GM23338 (cell line): ENCODE results near the gene ERO1B.
"Not testable (repeated sequence)": the region's sequence is repeated elsewhere in the genome, so short reads cannot be mapped to it uniquely, and the experiment has no call there.

ENCODE experiments used
- EZH2 ChIP-seq: fragments of 200-600 bp; sonication (generic); IDR thresholded peaks from one replicate; pipeline ENCODE4 v1.8.0; 2017; ENCODE audit warnings: antibody characterized with exemption, mild to moderate bottlenecking, low read depth; ENCODE audit not compliant: unreplicated experiment
- JUNB ChIP-seq: IDR thresholded peaks from one replicate; pipeline ENCODE4 v1.6.1; 2016; ENCODE audit warnings: antibody characterized with exemption; ENCODE audit not compliant: unreplicated experiment
- NANOG ChIP-seq: IDR thresholded peaks from 2 replicates; pipeline ENCODE4 v1.6.1; 2016; ENCODE audit warnings: antibody characterized with exemption, borderline replicate concordance
- TF ChIP-seq, protein P1 (sequence below): IDR thresholded peaks from 2 replicates; pipeline ENCODE4 v1.6.1; 2016; ENCODE audit warnings: antibody characterized with exemption
- TF ChIP-seq, protein P2 (sequence below), 2 experiments: fragments of 200-600 bp in 1 of 2; sonication (generic) in 1 of 2; conservative IDR thresholded peaks; 2 replicates each; pipeline versions ENCODE4 v1.5.1 to v1.6.1; 2016 to 2017; ENCODE audit warnings: antibody characterized with exemption in 2 of 2, low read depth in 2 of 2, mild to moderate bottlenecking in 2 of 2, moderate library complexity in 1 of 2

DNA sequence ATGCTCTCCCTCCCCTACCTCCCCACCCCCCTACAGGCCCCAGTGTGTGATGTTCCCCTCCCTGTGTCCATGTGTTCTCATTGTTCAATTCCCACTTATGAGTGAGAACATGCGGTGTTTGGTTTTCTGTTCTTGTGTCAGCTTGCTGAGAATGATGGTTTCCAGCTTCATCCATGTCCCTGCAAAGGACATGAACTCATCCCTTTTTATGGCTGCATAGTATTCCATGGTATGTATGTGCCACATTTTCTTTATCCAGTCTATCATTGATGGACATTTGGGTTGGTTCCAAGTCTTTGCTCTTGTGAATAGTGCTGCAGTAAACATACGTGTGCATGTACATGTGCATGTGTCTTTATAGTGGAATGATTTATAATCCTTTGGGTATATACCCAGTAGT lies 95.3 kb downstream of the ERO1B start:
- TF ChIP-seq, protein P1, sequence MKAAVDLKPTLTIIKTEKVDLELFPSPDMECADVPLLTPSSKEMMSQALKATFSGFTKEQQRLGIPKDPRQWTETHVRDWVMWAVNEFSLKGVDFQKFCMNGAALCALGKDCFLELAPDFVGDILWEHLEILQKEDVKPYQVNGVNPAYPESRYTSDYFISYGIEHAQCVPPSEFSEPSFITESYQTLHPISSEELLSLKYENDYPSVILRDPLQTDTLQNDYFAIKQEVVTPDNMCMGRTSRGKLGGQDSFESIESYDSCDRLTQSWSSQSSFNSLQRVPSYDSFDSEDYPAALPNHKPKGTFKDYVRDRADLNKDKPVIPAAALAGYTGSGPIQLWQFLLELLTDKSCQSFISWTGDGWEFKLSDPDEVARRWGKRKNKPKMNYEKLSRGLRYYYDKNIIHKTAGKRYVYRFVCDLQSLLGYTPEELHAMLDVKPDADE, result not testable (repeated sequence)
- TF ChIP-seq, protein P2, sequence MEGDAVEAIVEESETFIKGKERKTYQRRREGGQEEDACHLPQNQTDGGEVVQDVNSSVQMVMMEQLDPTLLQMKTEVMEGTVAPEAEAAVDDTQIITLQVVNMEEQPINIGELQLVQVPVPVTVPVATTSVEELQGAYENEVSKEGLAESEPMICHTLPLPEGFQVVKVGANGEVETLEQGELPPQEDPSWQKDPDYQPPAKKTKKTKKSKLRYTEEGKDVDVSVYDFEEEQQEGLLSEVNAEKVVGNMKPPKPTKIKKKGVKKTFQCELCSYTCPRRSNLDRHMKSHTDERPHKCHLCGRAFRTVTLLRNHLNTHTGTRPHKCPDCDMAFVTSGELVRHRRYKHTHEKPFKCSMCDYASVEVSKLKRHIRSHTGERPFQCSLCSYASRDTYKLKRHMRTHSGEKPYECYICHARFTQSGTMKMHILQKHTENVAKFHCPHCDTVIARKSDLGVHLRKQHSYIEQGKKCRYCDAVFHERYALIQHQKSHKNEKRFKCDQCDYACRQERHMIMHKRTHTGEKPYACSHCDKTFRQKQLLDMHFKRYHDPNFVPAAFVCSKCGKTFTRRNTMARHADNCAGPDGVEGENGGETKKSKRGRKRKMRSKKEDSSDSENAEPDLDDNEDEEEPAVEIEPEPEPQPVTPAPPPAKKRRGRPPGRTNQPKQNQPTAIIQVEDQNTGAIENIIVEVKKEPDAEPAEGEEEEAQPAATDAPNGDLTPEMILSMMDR (conservative IDR thresholded peaks at IDR 0.05; ENCODE audit: low read depth in 2 of 2), result not testable (repeated sequence)
- TF ChIP-seq JUNB, NANOG, EZH2: not testable (repeated sequence)
